SK-N-SH treated with all-trans-retinoic acid at 6 μM for 48 hours (cell line): ENCODE measurements around the gene LACRT.

Source experiments
- ARNTL ChIP-seq: fragments of 450-650 bp; formaldehyde crosslinking; IDR thresholded peaks from 2 replicates; pipeline ENCODE4 v1.5.0; 2020; ENCODE audit warnings: low read depth, mild to moderate bottlenecking, moderate library complexity, borderline replicate concordance
- BACH2 ChIP-seq: fragments of 250-450 bp; sonication (Bioruptor Pico); IDR thresholded peaks from 2 replicates; pipeline ENCODE4 v1.9.0; 2021; ENCODE audit warnings: mild to moderate bottlenecking, borderline replicate concordance
- CREB5 ChIP-seq: fragments of 250-450 bp; sonication (Bioruptor Pico); IDR thresholded peaks from 2 replicates; pipeline ENCODE4 v1.5.1; 2020; ENCODE audit warnings: low read depth, mild to moderate bottlenecking, moderate library complexity
- CSDC2 ChIP-seq: fragments of 250-450 bp; sonication (Bioruptor Pico); IDR thresholded peaks from 2 replicates; pipeline ENCODE4 v1.5.0; 2020; ENCODE audit warnings: mild to moderate bottlenecking, moderate library complexity
- GLIS3 ChIP-seq: fragments of 250-450 bp; sonication (Bioruptor Pico); IDR thresholded peaks from 2 replicates; pipeline ENCODE4 v1.5.0; 2020; ENCODE audit warnings: mild to moderate bottlenecking, moderate library complexity
- PATZ1 ChIP-seq: fragments of 250-450 bp; sonication (Bioruptor Pico); IDR thresholded peaks from 2 replicates; pipeline ENCODE4 v1.8.0; 2020; ENCODE audit warnings: mild to moderate bottlenecking, moderate library complexity, borderline replicate concordance
- TCF4 ChIP-seq: fragments of 250-450 bp; sonication (Bioruptor Pico); IDR thresholded peaks from 2 replicates; pipeline ENCODE4 v1.8.0; 2021; ENCODE audit warnings: mild to moderate bottlenecking, moderate library complexity, borderline replicate concordance
- TSHZ2 ChIP-seq: fragments of 250-450 bp; sonication (Bioruptor Pico); IDR thresholded peaks from 2 replicates; pipeline ENCODE4 v1.5.0; 2020; ENCODE audit warnings: mild to moderate bottlenecking, moderate library complexity
- ZFP30 ChIP-seq: fragments of 450-650 bp; formaldehyde crosslinking; IDR thresholded peaks from 2 replicates; pipeline ENCODE4 v1.5.0; 2022; ENCODE audit warnings: mild to moderate bottlenecking, moderate library complexity
- ZNF565 ChIP-seq: fragments of 450-650 bp; formaldehyde crosslinking; conservative IDR thresholded peaks from 2 replicates; pipeline ENCODE4 v1.5.0; 2020; ENCODE audit warnings: low read depth, mild to moderate bottlenecking, moderate library complexity
- ZNF70 ChIP-seq: fragments of 450-650 bp; formaldehyde crosslinking; IDR thresholded peaks from 2 replicates; pipeline ENCODE4 v1.5.0; 2020; ENCODE audit warnings: mild to moderate bottlenecking, moderate library complexity
- ZNF8 ChIP-seq: fragments of 450-650 bp; formaldehyde crosslinking; IDR thresholded peaks from 2 replicates; pipeline ENCODE4 v1.5.0; 2020; ENCODE audit warnings: mild to moderate bottlenecking, moderate library complexity

DNA sequence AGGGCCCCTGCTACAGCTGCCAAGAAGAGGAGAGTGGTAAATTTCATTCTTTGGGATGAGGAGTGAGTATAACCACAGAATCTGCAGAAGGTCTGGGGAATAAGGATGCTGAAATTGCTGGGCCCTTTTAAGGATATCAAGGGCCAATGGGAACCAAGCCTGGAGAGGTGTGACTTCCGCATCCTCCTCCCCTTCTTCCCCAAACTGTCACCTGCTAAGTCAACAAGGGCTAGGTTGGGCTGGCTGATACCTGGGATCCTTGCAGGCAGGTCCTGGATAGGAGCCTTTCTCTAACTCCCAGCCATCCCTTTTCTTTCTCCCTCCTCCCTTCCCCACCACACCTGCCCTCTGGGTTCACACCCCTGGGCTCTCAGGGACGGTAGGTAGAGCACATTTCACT, at the start of gene LACRT:
- TF ChIP-seq CSDC2 (CRISPR knock-in tag) (no peak), CREB5 (CRISPR knock-in tag) (no peak), BACH2 (CRISPR knock-in tag) (no peak), ZNF8 (CRISPR knock-in tag) (no peak), PATZ1 (CRISPR knock-in tag) (no peak), ZFP30 (CRISPR knock-in tag) (no peak), TSHZ2 (CRISPR knock-in tag) (no peak), TCF4 (no peak), ZNF70 (no peak), ARNTL (no peak), ZNF565 (CRISPR knock-in tag) (no peak), GLIS3 (CRISPR knock-in tag) (no peak)
